Measurements from ENCODE around the gene FIS1.
"Not testable (repeated sequence)": the region's sequence is repeated elsewhere in the genome, so short reads cannot be mapped to it uniquely, and the experiment has no call there.

FIS1 gene

GRCh38 chr7:101203740-101204738 lies 40.8 kb downstream of the FIS1 start:
- not testable (repeated sequence) for DNase-seq (ENCODE audit: low spot score)

GRCh38 chr7:101202603-101202918 lies 42.3 kb downstream of the FIS1 start:
- no peak for DNase-seq (ENCODE audit: low spot score)

- peak; percentile 39 for DNase-seq (ENCODE audit: low spot score)
Observed at GRCh38 chr7:101201695-101202602, 42.9 kb downstream of the FIS1 start.

- no peak for DNase-seq (ENCODE audit: low spot score)
Observed at GRCh38 chr7:101200862-101201599, 43.9 kb downstream of the FIS1 start, which contains the start of gene MOGAT3. MOGAT3 (minus strand) TSS chr7:101201036; CDS start chr7:101200854, 182 bp downstream.

- no peak for DNase-seq (ENCODE audit: low spot score)
Observed at GRCh38 chr7:101200504-101200861, 44.4 kb downstream of the FIS1 start.

GRCh38 chr7:101199522-101199921 lies 45.4 kb downstream of the FIS1 start:
- not testable (repeated sequence) for DNase-seq (ENCODE audit: low spot score)

- no peak for DNase-seq (ENCODE audit: low spot score)
Observed at GRCh38 chr7:101198476-101198875, 46.4 kb downstream of the FIS1 start.

GRCh38 chr7:101197991-101198390 lies 46.9 kb downstream of the FIS1 start:
- peak; percentile 28 for DNase-seq (ENCODE audit: low spot score)

- DNase-seq (ENCODE audit: low spot score) = no peak
Observed at GRCh38 chr7:101195884-101196283, 49.0 kb downstream of the FIS1 start.
